IMR-90 (cell line): Measurements from ENCODE around the gene VPS33B.

ENCODE experiments used
- CTCF ChIP-seq: conservative IDR thresholded peaks from 2 replicates; pipeline ENCODE4 v1.5.1; 2012; ENCODE audit warnings: mild to moderate bottlenecking, low read depth, low read length, improper control_type of control experiment
- MAFK ChIP-seq: IDR thresholded peaks from 2 replicates; pipeline ENCODE4 v1.6.1; 2012; ENCODE audit warnings: low read depth, low read length, improper control_type of control experiment
- MXI1 ChIP-seq: IDR thresholded peaks from 2 replicates; pipeline ENCODE4 v1.6.1; 2012; ENCODE audit warnings: low read depth, mild to moderate bottlenecking, low read length, moderate library complexity, borderline replicate concordance
- POLR2A ChIP-seq: IDR thresholded peaks from 2 replicates; pipeline ENCODE4 v1.6.1; 2012; ENCODE audit warnings: mild to moderate bottlenecking, low read depth, low read length
- RAD21 ChIP-seq: IDR thresholded peaks from 2 replicates; pipeline ENCODE4 v1.6.1; 2012; ENCODE audit warnings: low read length, improper control_type of control experiment
- SMC3 ChIP-seq: fragments of 150-350 bp; IDR thresholded peaks from 2 replicates; pipeline ENCODE4 v1.6.1; 2016; ENCODE audit warnings: low read depth, mild to moderate bottlenecking, antibody characterized with exemption, low read length, moderate library complexity
- TF ChIP-seq, protein P1 (sequence below): fragments of 150-350 bp; IDR thresholded peaks from 2 replicates; pipeline ENCODE4 v1.6.1; 2017; ENCODE audit warnings: mild to moderate bottlenecking, antibody characterized with exemption, low read length, low read depth

DNA sequence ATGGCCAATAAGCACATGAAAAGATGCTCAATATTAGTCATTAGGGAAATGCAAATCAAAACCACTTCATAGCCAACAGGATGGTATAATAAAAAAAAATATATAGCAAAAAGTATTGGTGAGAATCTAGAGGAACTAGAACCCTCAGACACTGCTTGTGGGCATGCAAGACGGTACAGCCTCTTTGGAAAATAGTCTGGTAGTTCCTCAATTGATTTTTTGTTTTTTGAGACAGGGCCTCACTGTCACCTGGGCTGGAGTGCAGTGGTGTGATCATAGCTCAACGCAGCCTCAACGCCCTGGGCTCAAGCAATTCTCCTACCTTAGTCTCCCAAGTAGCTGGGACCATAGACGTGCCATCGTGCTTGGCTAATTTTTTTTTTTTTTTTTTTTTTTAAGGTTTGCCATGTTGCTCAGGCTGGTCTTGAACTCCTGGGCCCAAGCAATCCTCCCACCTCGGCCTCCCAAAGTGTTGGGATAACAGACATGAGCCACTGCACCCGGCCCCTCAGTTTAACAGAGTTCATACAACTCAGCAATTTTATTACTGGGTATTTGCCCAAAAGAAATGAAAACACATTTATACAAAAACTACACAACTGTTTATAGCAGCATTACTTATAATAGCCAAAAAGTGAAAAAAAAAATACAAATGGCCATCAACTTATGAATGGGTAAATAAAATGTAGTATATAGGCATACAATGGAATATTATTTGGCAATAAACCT lies 33.2 kb downstream of the VPS33B start:
- TF ChIP-seq CTCF (no peak), MAFK (no peak), POLR2A (no peak), SMC3 (no peak), MXI1 (no peak), RAD21 (no peak)
- TF ChIP-seq, protein P1, sequence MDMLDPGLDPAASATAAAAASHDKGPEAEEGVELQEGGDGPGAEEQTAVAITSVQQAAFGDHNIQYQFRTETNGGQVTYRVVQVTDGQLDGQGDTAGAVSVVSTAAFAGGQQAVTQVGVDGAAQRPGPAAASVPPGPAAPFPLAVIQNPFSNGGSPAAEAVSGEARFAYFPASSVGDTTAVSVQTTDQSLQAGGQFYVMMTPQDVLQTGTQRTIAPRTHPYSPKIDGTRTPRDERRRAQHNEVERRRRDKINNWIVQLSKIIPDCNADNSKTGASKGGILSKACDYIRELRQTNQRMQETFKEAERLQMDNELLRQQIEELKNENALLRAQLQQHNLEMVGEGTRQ, result no peak
